ENCODE measurements around the gene ZNF701.
"Not testable (repeated sequence)": the region's sequence is repeated elsewhere in the genome, so short reads cannot be mapped to it uniquely, and the experiment has no call there.

ZNF701 gene

DNA sequence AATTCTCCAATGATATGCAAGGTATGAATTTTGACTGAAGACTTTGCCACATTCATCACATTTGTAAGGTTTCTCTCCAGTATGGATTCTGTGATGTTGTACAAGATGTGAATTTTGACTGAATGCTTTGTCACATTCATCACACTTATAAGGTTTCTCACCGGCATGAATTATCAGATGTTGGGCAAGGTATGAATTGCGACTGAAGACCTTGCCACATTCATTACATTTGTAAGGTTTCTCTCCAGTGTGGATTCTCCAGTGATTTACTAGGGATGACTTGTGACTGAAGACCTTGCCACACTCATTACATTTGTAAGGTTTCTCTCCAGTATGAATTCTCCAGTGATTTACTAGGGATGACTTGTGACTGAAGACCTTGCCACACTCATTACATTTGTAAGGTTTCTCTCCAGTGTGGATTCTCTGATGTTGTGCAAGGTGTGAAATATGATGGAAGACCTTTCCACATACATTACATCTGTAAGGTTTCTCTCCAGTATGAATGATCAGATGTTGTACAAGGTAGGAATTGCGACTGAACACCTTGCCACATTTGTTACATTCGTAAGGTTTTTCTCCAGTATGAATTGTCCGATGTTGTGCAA lies 43.3 kb downstream of the ZNF701 start:
- FAIRE-seq, result no peak
- no peak for TF ChIP-seq POLR2AphosphoS5 (IDR thresholded peaks at IDR 0.05; ENCODE audit: low read depth, low read length)
- TF ChIP-seq POLR2A (IDR thresholded peaks at IDR 0.05; ENCODE audit: low read depth, low read length), result no peak

DNA sequence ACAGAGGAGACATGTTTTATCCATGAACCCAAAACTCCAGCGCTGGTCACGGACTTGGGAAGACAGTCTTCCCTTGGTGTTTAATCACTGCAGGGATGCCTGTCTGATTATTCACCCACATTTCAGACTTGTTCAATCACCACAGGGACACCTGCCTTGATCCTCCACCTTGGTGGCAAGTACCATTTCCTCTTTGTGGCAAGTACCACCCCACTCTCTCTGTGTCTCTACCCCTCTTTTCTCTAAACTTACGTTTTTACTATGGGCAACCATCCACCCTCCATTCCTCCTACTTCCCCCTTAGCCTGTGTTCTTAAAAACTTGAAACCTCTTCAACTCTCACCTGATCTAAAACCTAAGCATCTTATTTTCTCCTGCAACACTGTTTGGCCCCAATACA lies 51.3 kb downstream of the ZNF701 start:
- FAIRE-seq, result no peak
- TF ChIP-seq POLR2AphosphoS5 (IDR thresholded peaks at IDR 0.05; ENCODE audit: low read depth, low read length) (no peak), POLR2A (IDR thresholded peaks at IDR 0.05; ENCODE audit: low read depth, low read length) (no peak), TAF1 (IDR thresholded peaks at IDR 0.05; ENCODE audit: borderline replicate concordance, low read depth, low read length) (no peak)

More for the DNA sequence above, 43.3 kb downstream of the ZNF701 start:
- no peak for DNase-seq (ENCODE audit: insufficient read length)

DNA sequence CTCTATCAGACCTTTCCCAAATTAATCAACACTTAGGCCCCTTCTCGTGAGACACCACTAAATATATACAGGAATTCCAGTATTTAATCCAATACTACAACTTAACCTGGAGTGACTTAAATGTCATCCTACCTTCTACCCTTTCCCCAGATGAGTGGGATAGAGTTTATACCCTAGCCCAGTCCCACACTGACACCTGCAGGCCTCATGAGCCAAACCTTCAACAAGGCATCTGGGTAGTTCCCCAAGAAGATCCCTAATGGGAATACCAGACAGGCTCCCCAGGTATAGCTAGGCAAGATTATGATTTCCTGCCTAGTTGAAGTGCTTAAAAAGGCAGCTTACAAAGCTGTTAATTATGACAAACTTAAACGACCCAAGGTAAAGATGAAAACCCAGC lies 52.2 kb downstream of the ZNF701 start:
- FAIRE-seq (no peak), DNase-seq (ENCODE audit: insufficient read length) (no peak)
- TF ChIP-seq POLR2A (IDR thresholded peaks at IDR 0.05; ENCODE audit: low read depth, low read length), result no peak
- TF ChIP-seq POLR2AphosphoS5 (IDR thresholded peaks at IDR 0.05; ENCODE audit: low read depth, low read length), result no peak
- TF ChIP-seq TAF1 (IDR thresholded peaks at IDR 0.05; ENCODE audit: borderline replicate concordance, low read depth, low read length), result no peak

More for the DNA sequence above, 51.3 kb downstream of the ZNF701 start:
- DNase-seq (ENCODE audit: insufficient read length), result no peak

DNA sequence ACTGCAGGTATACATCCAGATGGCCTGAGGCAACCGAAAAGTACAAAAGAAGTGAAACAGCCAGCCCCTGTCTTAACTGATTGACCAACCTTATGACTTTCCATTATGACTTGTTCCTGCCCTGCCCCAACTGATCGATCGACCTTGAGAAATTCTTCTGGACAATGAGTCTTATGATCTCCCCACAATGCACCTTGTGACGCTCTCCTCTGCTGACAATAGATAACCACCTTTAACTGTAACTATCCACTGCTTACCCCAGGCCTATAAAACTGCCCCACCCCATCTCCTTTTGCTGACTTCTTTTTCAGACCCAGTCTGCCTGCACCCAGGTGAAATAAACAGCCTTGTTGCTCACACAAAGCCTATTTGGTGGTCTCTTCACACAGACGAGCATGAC lies 56.8 kb downstream of the ZNF701 start:
- no peak for TF ChIP-seq TAF1 (IDR thresholded peaks at IDR 0.05; ENCODE audit: borderline replicate concordance, low read depth, low read length)
- no peak for TF ChIP-seq POLR2A (IDR thresholded peaks at IDR 0.05; ENCODE audit: low read depth, low read length)
- no peak for TF ChIP-seq POLR2AphosphoS5 (IDR thresholded peaks at IDR 0.05; ENCODE audit: low read depth, low read length)
- no peak for DNase-seq (ENCODE audit: insufficient read length)
- FAIRE-seq, result no peak

DNA sequence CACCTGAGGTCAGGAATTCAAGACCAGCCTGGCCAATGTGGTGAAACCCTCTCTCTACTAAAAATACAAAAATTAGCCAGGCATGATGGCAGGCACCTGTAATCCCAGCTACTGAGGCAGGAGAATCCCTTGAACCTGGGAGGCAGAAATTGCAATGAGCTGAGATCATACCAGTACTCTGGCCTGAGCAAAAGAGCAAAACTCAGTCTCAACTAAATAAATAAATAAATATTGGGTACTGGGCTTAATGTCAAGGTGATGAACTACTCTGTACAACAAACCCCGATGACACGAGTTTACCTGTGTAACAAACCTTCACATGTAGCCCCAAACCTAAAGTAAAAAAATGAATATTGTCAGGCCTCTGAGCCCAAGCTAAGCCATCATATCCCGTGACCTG lies 57.4 kb downstream of the ZNF701 start:
- FAIRE-seq, result not testable (repeated sequence)

DNA sequence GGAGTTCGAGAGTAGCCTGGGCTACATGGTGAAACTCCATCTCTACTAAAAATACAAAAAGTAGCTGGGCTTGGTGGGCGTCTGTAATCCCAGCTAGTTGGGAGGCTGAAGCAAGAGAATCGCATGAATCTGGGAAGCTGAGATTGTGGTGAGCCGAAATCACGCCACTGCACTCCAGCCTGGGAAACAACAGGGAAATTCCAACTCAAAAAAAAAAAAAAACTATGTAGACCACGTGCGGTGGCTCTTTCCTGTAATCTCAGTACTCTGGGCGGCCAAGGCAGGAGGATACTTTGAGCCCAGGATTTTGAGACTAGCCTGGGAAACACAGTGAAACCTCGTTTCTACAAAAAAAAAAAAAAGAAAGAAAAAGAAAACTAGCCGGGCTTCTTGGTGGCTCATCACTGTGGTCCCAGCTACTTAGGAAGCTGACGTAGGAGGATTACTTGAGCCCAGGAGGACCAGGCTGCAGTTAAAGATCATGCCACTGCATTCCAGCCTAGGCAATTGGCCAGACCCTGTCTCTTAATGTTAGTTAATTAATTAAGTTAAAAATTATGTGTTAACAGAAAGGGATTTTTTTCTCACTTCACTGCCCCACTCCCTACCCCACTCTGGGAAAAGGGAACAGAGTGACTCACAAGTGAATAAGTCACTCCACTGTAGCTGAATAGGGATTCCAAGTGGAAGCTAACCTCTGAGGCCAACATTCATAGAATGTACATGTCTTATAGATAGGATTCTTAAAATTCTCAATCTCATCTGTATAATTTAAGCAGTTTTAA lies 65.9 kb downstream of the ZNF701 start:
- DNase-seq (ENCODE audit: insufficient read length) (no peak), FAIRE-seq (no peak)
- no peak for TF ChIP-seq POLR2AphosphoS5 (IDR thresholded peaks at IDR 0.05; ENCODE audit: low read depth, low read length)
- TF ChIP-seq TAF1 (IDR thresholded peaks at IDR 0.05; ENCODE audit: borderline replicate concordance, low read depth, low read length), result no peak
- no peak for TF ChIP-seq POLR2A (IDR thresholded peaks at IDR 0.05; ENCODE audit: low read depth, low read length)

More for the DNA sequence above, 57.4 kb downstream of the ZNF701 start:
- DNase-seq (ENCODE audit: insufficient read length), result not testable (repeated sequence)

Measured in GM12892 (cell line).